CD8-positive, alpha-beta memory T cell (primary cell): ENCODE results near the gene TMEM132E. TPM values are rescaled to one million over a fixed set of nuclear protein-coding genes. Genes with fewer than 3 reads are reported as not detected.
"Not testable (repeated sequence)": the region's sequence is repeated elsewhere in the genome, so short reads cannot be mapped to it uniquely, and the experiment has no call there.

Source experiments
- CTCF ChIA-PET: fragments of 350-600 bp; sonication (Branson Sonifier 250); formaldehyde crosslinking; loops from one replicate; lab custom pipeline; 2021; ENCODE audit warnings: antibody characterized with exemption; lab: Charles Lee
- POLR2A ChIA-PET: fragments of 350-600 bp; sonication (Branson Sonifier 250); formaldehyde crosslinking; loops from one replicate; lab custom pipeline; 2021; ENCODE audit warnings: antibody characterized with exemption; lab: Charles Lee
- DNase-seq, 5 donors: peaks; one replicate each; pipeline versions ENCODE4 v3.0.0 to v3.0.0-alpha.2; 2020 to 2022; ENCODE audit warnings: mixed read lengths in 1 of 5
- H3K27ac ChIP-seq: one replicate; pipeline ENCODE4 v1.7.0; 2013; ENCODE audit warnings: low read depth, mild to moderate bottlenecking, low read length, moderate library complexity
- H3K27me3 ChIP-seq: 2 replicates; pipeline ENCODE4 v1.7.0; 2013; ENCODE audit warnings: low read length, mild to moderate bottlenecking; ENCODE audit not compliant: insufficient read depth, poor library complexity, severe bottlenecking
- H3K36me3 ChIP-seq: 2 replicates; pipeline ENCODE4 v1.7.0; 2013; ENCODE audit warnings: mild to moderate bottlenecking, low read length, moderate library complexity; ENCODE audit not compliant: insufficient read depth
- H3K4me1 ChIP-seq: 2 replicates; pipeline ENCODE4 v1.7.0; 2013; ENCODE audit warnings: mild to moderate bottlenecking, low read length, moderate library complexity; ENCODE audit not compliant: insufficient read depth
- H3K4me3 ChIP-seq: 2 replicates; pipeline ENCODE4 v1.7.0; 2013; ENCODE audit warnings: mild to moderate bottlenecking, low read length
- H3K9me3 ChIP-seq: 2 replicates; pipeline ENCODE4 v1.7.0; 2013; ENCODE audit warnings: mild to moderate bottlenecking, low read length
- H3K27ac Mint-ChIP-seq, 8 donors: one replicate each; pipeline ENCODE4 v1.8.0; 2020 to 2021; ENCODE audit warnings: mixed read lengths in 8 of 8, mild to moderate bottlenecking in 6 of 8, inconsistent platforms in 3 of 8, moderate library complexity in 3 of 8
- H3K27me3 Mint-ChIP-seq, 2 donors: one replicate each; pipeline ENCODE4 v1.8.0; 2020 to 2021; ENCODE audit warnings: mixed read lengths in 2 of 2, mild to moderate bottlenecking in 1 of 2, moderate library complexity in 1 of 2
- H3K36me3 Mint-ChIP-seq, 3 donors: one replicate each; pipeline ENCODE4 v1.8.0; 2020 to 2021; ENCODE audit warnings: mixed read lengths in 3 of 3, inconsistent platforms in 1 of 3, mild to moderate bottlenecking in 1 of 3
- H3K4me1 Mint-ChIP-seq, 3 donors: one replicate each; pipeline ENCODE4 v1.8.0; 2020 to 2021; ENCODE audit warnings: mixed read lengths in 3 of 3, inconsistent platforms in 1 of 3, mild to moderate bottlenecking in 1 of 3
- H3K4me3 Mint-ChIP-seq, 7 donors: one replicate each; pipeline ENCODE4 v1.8.0; 2020 to 2021; ENCODE audit warnings: mixed read lengths in 7 of 7, mild to moderate bottlenecking in 6 of 7, moderate library complexity in 4 of 7, inconsistent platforms in 2 of 7
- H3K9me3 Mint-ChIP-seq, 5 donors: one replicate each; pipeline ENCODE4 v1.8.0; 2020 to 2022; ENCODE audit warnings: mixed read lengths in 5 of 5, mild to moderate bottlenecking in 3 of 5, moderate library complexity in 2 of 5, inconsistent platforms in 1 of 5
- polyA plus RNA-seq: library from polyadenylated mRNA; unstranded; fragments of 300-500 nt; fragmentation: Illumina TruSeq; gene quantifications from one replicate; pipeline ENCODE4 v1.2.3, GENCODE V29; 2021
- total RNA-seq, 2 experiments: library from RNA; stranded (reverse); gene quantifications; one replicate each; pipeline ENCODE4 v1.2.3, GENCODE V29; 2021

Gene TMEM132E
- total RNA-seq (not detected), polyA plus RNA-seq (0.24 TPM)

DNA sequence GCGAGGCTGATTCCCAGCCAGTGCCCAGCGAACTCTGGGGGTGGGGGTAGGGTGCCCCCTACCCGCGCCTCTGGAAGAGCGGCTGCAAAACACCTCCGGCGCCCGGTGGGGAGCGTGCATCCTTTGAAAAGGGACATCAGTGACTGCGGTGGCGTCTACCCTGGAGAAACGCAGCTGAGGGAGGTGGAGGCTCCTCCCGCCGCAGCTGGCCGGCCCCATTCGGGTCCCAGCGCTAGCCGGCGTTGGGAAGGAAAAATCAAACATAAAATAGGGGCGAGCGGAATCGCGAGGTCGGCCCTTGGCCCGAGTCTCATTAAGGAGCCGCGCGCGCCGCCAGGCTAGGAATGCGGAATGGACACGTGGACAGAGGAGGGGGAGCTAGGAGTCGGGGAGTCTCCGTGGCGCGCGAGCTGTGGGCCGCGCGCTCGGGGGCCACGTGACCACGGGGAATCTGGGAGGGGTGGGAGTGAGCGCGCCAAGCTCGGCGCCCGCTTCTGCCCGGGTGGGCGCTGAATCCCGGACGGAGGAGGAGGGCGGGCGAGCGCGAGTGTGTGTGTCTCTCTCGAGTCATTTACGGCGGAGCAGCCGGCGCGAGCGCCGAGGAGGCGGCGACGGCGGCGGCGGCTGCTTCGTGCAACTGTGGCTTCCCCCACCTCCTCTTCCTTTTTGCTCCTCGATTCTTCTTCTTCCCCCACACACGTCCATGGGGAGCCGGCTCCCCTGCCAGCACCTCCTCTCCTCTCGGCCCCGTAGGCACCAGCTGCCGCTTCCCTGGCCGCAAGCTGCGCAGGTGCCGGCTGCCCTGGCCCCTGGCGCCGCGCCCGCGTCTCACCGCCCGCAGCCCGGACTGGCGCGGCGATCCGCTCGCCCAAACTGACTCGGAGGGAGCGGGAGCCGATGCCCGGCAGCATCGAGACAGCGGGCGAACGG, at the start of gene TMEM132E:
Gene TMEM132E, plus strand, starts transcription at position 566 of the 930 bp plus-strand sequence. CDS start 1,495 bp downstream, outside the sequence.
- Histone ChIP-seq H3K27ac (no peak within 1 kb of the TSS), H3K27me3 (peaks cover 36% of the 10 kb centered on the region), H3K36me3 (no peaks in the 10 kb centered on the region), H3K4me3 (peak within 1 kb of the TSS; percentile 28), H3K4me1 (peaks cover 6% of the 10 kb centered on the region), H3K9me3 (no peaks in the 10 kb centered on the region)
- ChIA-PET POLR2A (interaction anchor here (0.8 kb wide), 1 partner anchor 13 kb away, joined by 4 read pairs; no protein-coding TSS in a partner anchor), CTCF (no interaction called here)
- peaks cover 11 to 35% (median 13%) of the 10 kb centered on the region in 3 donors for H3K4me1 Mint-ChIP-seq
- peak within 1 kb of the TSS in 1 of 8 donors; percentile 10 for H3K27ac Mint-ChIP-seq
- H3K4me3 Mint-ChIP-seq, result peak within 1 kb of the TSS; percentile 27 to 78 (median 73)
- DNase-seq, result no peak
- no peaks in the 10 kb centered on the region for H3K9me3 Mint-ChIP-seq
- H3K27me3 Mint-ChIP-seq, result peaks cover 56 to 82% of the 10 kb centered on the region in 2 donors
- H3K36me3 Mint-ChIP-seq, result no peaks in the 10 kb centered on the region

GRCh38 chr17:34530918-34531317, 48.5 kb upstream of the TMEM132E start:
- POLR2A ChIA-PET, result no interaction called here
- CTCF ChIA-PET, result no interaction called here
- no peaks in the 10 kb centered on the region for H3K36me3 ChIP-seq
- H3K4me1 ChIP-seq, result no peaks in the 10 kb centered on the region
- no peaks in the 10 kb centered on the region for H3K4me1 Mint-ChIP-seq
- no peaks in the 10 kb centered on the region for H3K9me3 ChIP-seq
- H3K9me3 Mint-ChIP-seq, result no peaks in the 10 kb centered on the region
- H3K27ac ChIP-seq, result no peak overlapping the region
- H3K27ac Mint-ChIP-seq, result no peak overlapping the region
- H3K4me3 Mint-ChIP-seq, result no peak overlapping the region
- peaks cover 38 to 70% of the 10 kb centered on the region in 2 donors for H3K27me3 Mint-ChIP-seq
- H3K27me3 ChIP-seq, result peaks cover 4% of the 10 kb centered on the region
- no peaks in the 10 kb centered on the region for H3K36me3 Mint-ChIP-seq
- no peak overlapping the region for H3K4me3 ChIP-seq
- DNase-seq, result no peak

GRCh38 chr17:34532281-34533065, 46.9 kb upstream of the TMEM132E start:
- H3K36me3 Mint-ChIP-seq, result no peaks in the 10 kb centered on the region
- Histone ChIP-seq H3K4me3 (no peak overlapping the region), H3K4me1 (no peaks in the 10 kb centered on the region), H3K27ac (no peak overlapping the region), H3K27me3 (peaks cover 4% of the 10 kb centered on the region), H3K36me3 (no peaks in the 10 kb centered on the region), H3K9me3 (no peaks in the 10 kb centered on the region)
- no peak overlapping the region for H3K27ac Mint-ChIP-seq
- no peaks in the 10 kb centered on the region for H3K9me3 Mint-ChIP-seq
- POLR2A ChIA-PET, result no interaction called here
- no peaks in the 10 kb centered on the region for H3K4me1 Mint-ChIP-seq
- CTCF ChIA-PET, result interaction anchor here (2.2 kb wide), 1 partner anchor 10 kb away, joined by 9 read pairs; no protein-coding TSS in a partner anchor
- no peak for DNase-seq
- H3K27me3 Mint-ChIP-seq, result peaks cover 39 to 85% of the 10 kb centered on the region in 2 donors
- H3K4me3 Mint-ChIP-seq, result no peak overlapping the region

DNA sequence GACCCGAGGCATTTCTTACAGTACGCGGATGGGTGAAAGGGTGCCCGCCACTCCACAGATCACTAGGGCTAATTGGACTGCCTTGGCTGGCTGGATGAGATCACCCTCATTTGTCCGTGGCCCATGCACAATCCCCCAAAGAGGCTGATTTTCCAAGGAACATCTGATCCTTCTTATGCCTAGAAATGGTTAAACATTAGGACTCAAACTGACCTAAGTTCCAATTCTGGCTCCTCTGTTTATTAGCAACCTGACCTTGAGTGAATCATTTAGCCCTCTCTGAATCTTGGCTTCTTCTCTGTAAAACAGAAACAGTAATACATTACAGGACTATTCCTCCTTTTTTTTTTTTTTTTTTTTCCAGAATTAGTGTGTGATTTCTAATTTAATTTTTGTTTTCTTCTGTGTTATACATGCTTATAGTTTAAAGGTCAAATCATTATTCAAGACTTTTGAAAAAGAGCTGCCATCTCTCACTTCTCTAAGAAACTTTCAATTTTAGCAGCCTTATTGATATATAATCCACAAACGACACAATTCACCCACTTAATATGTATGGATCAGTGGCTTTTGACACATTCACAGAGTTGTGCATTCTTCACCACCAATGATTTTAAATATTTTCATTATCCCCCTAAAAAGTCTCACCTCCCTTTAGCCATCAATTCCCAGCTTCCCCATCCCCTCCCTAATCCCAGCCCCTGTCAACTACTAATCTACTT, 45.4 kb upstream of the TMEM132E start:
- H3K27ac Mint-ChIP-seq, result no peak overlapping the region
- Histone ChIP-seq H3K36me3 (no peaks in the 10 kb centered on the region), H3K9me3 (no peaks in the 10 kb centered on the region), H3K27ac (no peak overlapping the region), H3K4me1 (no peaks in the 10 kb centered on the region), H3K4me3 (no peak overlapping the region), H3K27me3 (peaks cover 4% of the 10 kb centered on the region)
- H3K4me1 Mint-ChIP-seq, result no peaks in the 10 kb centered on the region
- H3K36me3 Mint-ChIP-seq, result no peaks in the 10 kb centered on the region
- ChIA-PET CTCF (interaction anchor here (2.2 kb wide), 1 partner anchor 9 kb away, joined by 9 read pairs; no protein-coding TSS in a partner anchor), POLR2A (no interaction called here)
- no peak overlapping the region for H3K4me3 Mint-ChIP-seq
- no peaks in the 10 kb centered on the region for H3K9me3 Mint-ChIP-seq
- H3K27me3 Mint-ChIP-seq, result peaks cover 31 to 79% of the 10 kb centered on the region in 2 donors
- DNase-seq, result no peak

- Histone ChIP-seq H3K4me1 (no peaks in the 10 kb centered on the region), H3K9me3 (no peaks in the 10 kb centered on the region), H3K36me3 (no peaks in the 10 kb centered on the region), H3K27me3 (peaks cover 4% of the 10 kb centered on the region), H3K27ac (no peak overlapping the region), H3K4me3 (no peak overlapping the region)
- Mint-ChIP-seq H3K9me3 (no peaks in the 10 kb centered on the region), H3K4me3 (no peak overlapping the region), H3K4me1 (no peaks in the 10 kb centered on the region), H3K27me3 (peaks cover 21 to 79% of the 10 kb centered on the region in 2 donors), H3K27ac (no peak overlapping the region), H3K36me3 (no peaks in the 10 kb centered on the region)
- ChIA-PET POLR2A (no interaction called here), CTCF (interaction anchor here (1.2 to 1.4 kb wide), 2 partner anchors 9 to 101 kb away, joined by 3 to 7 read pairs; no protein-coding TSS in a partner anchor)
- DNase-seq, result no peak
Observed at GRCh38 chr17:34537445-34537844, 41.9 kb upstream of the TMEM132E start.

DNA sequence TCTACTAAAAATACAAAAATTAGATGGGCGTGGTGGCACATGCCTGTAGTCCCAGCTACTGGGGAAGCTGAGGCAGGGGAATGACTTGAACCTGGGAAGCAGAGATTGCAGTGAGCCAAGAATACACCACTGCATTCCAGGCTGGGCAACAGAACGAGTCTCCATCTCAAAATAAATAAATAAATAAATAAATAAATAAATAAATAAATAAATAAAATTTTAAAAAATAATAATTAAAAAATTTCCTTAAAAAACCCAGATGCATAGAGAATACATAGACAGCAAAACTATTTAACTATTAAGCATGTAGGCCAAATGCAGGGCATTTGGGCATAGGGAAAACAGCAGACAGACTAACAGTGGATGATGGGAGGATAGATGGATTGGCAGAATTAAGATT, 40.8 kb upstream of the TMEM132E start:
- H3K27me3 Mint-ChIP-seq, result peaks cover 21 to 74% of the 10 kb centered on the region in 2 donors
- POLR2A ChIA-PET, H3K36me3 Mint-ChIP-seq, H3K36me3 ChIP-seq, H3K4me1 ChIP-seq, H3K4me3 Mint-ChIP-seq, DNase-seq, H3K27ac Mint-ChIP-seq, H3K4me1 Mint-ChIP-seq, H3K27ac ChIP-seq, H3K9me3 ChIP-seq, H3K27me3 ChIP-seq, H3K4me3 ChIP-seq, H3K9me3 Mint-ChIP-seq: not testable (repeated sequence)
- CTCF ChIA-PET, result interaction anchor here (1.2 kb wide), 1 partner anchor 7 kb away, joined by 3 read pairs; no protein-coding TSS in a partner anchor

- CTCF ChIA-PET, result no interaction called here
- no peak overlapping the region for H3K27ac ChIP-seq
- H3K4me1 ChIP-seq, result no peaks in the 10 kb centered on the region
- POLR2A ChIA-PET, result no interaction called here
- peaks cover 27 to 73% of the 10 kb centered on the region in 2 donors for H3K27me3 Mint-ChIP-seq
- H3K27me3 ChIP-seq, result no peaks in the 10 kb centered on the region
- DNase-seq, result no peak
- no peaks in the 10 kb centered on the region for H3K4me1 Mint-ChIP-seq
- H3K36me3 Mint-ChIP-seq, result no peaks in the 10 kb centered on the region
- no peak overlapping the region for H3K4me3 ChIP-seq
- no peaks in the 10 kb centered on the region for H3K9me3 Mint-ChIP-seq
- no peak overlapping the region for H3K4me3 Mint-ChIP-seq
- no peaks in the 10 kb centered on the region for H3K36me3 ChIP-seq
- H3K27ac Mint-ChIP-seq, result no peak overlapping the region
- no peaks in the 10 kb centered on the region for H3K9me3 ChIP-seq
Observed at GRCh38 chr17:34539881-34540280, 39.5 kb upstream of the TMEM132E start.
